ENCODE data around the gene NPLOC4. TPM values are rescaled to one million over a fixed set of nuclear protein-coding genes. Genes with fewer than 3 reads are reported as not detected.

NPLOC4 gene
- total and polyA plus RNA-seq, 9 of the 15 experiments (the other 6 are each of a cell fraction or from before 2014, with no cell fraction given): 1.5 to 116 (median 64.5) TPM

DNA sequence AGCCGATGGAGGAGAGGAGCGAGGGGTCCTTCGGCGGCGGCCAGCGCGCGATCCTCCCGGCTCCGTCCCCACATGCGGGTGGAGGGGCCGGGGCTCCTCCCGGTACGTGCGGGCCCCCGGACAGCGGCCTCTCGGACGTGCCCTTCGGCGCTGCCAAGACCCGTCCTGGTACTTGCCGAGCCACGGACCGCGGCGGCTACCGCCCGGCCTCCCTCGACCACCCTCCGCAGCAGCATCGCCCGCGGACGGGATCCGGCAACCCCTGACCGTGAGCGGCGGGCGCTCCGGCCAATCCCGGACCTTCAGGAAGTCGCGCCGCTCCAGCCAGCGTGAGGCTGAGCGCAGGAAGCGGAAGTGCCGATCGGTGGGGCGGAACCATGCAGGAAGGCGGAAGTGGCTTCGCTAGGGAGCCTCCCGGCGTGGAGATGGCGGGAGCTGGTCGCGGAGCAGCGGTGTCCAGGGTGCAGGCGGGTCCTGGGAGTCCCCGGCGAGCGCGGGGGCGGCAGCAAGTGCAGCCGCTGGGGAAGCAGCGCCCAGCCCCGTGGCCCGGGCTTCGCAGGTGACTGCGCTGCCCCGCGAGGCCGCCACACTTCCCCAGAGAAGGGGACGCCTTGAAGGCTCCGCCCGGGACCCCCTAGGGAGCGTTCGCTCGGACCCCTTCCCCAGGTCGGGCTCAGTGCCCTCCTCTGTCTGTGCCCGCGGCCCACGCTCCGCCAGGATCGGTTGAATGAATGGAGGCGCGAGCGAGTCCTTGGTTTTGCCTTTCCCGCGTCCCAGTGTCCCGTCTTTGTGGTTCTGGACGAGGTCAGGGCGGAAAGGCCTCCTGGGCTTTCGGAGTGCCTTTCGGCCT, 29.7 kb upstream of the NPLOC4 start, which contains the start of the genes CCDC137 and OXLD1 (continued):
- peak in 1 of 2 experiments; percentile 55; a peak in 2 of 4 replicates for TF ChIP-seq SRF (CRISPR knock-in tag; IDR thresholded peaks at IDR 0.05)
- TF ChIP-seq, protein P1, sequence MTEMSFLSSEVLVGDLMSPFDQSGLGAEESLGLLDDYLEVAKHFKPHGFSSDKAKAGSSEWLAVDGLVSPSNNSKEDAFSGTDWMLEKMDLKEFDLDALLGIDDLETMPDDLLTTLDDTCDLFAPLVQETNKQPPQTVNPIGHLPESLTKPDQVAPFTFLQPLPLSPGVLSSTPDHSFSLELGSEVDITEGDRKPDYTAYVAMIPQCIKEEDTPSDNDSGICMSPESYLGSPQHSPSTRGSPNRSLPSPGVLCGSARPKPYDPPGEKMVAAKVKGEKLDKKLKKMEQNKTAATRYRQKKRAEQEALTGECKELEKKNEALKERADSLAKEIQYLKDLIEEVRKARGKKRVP (CRISPR knock-in tag; IDR thresholded peaks at IDR 0.05): no peak
- TF ChIP-seq FOXM1 (IDR thresholded peaks at IDR 0.05; ENCODE audit: low read depth): no peak
- peak; percentile 25 for TF ChIP-seq FOXM1 (CRISPR knock-in tag; IDR thresholded peaks at IDR 0.05; ENCODE audit: low read depth)
- TF ChIP-seq SIX5 (IDR thresholded peaks at IDR 0.05; ENCODE audit: borderline replicate concordance in 1 of 2, insufficient read depth in 1 of 2, low read depth in 1 of 2, low read length in 2 of 2): peak; percentile 20 to 27; a peak in 1 of 4 replicates
- TF ChIP-seq, protein P2, sequence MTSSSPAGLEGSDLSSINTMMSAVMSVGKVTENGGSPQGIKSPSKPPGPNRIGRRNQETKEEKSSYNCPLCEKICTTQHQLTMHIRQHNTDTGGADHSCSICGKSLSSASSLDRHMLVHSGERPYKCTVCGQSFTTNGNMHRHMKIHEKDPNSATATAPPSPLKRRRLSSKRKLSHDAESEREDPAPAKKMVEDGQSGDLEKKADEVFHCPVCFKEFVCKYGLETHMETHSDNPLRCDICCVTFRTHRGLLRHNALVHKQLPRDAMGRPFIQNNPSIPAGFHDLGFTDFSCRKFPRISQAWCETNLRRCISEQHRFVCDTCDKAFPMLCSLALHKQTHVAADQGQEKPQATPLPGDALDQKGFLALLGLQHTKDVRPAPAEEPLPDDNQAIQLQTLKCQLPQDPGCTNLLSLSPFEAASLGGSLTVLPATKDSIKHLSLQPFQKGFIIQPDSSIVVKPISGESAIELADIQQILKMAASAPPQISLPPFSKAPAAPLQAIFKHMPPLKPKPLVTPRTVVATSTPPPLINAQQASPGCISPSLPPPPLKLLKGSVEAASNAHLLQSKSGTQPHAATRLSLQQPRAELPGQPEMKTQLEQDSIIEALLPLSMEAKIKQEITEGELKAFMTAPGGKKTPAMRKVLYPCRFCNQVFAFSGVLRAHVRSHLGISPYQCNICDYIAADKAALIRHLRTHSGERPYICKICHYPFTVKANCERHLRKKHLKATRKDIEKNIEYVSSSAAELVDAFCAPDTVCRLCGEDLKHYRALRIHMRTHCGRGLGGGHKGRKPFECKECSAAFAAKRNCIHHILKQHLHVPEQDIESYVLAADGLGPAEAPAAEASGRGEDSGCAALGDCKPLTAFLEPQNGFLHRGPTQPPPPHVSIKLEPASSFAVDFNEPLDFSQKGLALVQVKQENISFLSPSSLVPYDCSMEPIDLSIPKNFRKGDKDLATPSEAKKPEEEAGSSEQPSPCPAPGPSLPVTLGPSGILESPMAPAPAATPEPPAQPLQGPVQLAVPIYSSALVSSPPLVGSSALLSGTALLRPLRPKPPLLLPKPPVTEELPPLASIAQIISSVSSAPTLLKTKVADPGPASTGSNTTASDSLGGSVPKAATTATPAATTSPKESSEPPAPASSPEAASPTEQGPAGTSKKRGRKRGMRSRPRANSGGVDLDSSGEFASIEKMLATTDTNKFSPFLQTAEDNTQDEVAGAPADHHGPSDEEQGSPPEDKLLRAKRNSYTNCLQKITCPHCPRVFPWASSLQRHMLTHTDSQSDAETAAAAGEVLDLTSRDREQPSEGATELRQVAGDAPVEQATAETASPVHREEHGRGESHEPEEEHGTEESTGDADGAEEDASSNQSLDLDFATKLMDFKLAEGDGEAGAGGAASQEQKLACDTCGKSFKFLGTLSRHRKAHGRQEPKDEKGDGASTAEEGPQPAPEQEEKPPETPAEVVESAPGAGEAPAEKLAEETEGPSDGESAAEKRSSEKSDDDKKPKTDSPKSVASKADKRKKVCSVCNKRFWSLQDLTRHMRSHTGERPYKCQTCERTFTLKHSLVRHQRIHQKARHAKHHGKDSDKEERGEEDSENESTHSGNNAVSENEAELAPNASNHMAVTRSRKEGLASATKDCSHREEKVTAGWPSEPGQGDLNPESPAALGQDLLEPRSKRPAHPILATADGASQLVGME (CRISPR knock-in tag; IDR thresholded peaks at IDR 0.05): 0 out of 2 replicates have a peak, but pooled peaks have one; percentile 10
- TF ChIP-seq GATA2 (CRISPR knock-in tag; IDR thresholded peaks at IDR 0.05): no peak
- no peak for TF ChIP-seq RBM34 (IDR thresholded peaks at IDR 0.05; ENCODE audit: borderline replicate concordance, insufficient read depth, low read length)
- TF ChIP-seq GABPB2 (CRISPR knock-in tag; conservative IDR thresholded peaks at IDR 0.05): no peak
- no peak for TF ChIP-seq U2AF2 (optimal IDR thresholded peaks at IDR 0.05; ENCODE audit: low read depth, low read length)
- no peak; the same call in 1 of the 2 replicates for TF ChIP-seq TARDBP (IDR thresholded peaks at IDR 0.05)
- TF ChIP-seq DDX20 (tag; IDR thresholded peaks at IDR 0.05; ENCODE audit: low read depth): no peak
- TF ChIP-seq E2F3 (CRISPR knock-in tag; IDR thresholded peaks at IDR 0.05): no peak
- no peak for TF ChIP-seq HLTF (IDR thresholded peaks at IDR 0.05)
- TF ChIP-seq, protein P3, sequence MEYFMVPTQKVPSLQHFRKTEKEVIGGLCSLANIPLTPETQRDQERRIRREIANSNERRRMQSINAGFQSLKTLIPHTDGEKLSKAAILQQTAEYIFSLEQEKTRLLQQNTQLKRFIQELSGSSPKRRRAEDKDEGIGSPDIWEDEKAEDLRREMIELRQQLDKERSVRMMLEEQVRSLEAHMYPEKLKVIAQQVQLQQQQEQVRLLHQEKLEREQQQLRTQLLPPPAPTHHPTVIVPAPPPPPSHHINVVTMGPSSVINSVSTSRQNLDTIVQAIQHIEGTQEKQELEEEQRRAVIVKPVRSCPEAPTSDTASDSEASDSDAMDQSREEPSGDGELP (CRISPR knock-in tag; IDR thresholded peaks at IDR 0.05; ENCODE audit: borderline replicate concordance): peak; percentile 55; the same call in 1 of the 2 replicates
- no peak for TF ChIP-seq CSDE1 (IDR thresholded peaks at IDR 0.05)
- no peak for TF ChIP-seq CBX2 (IDR thresholded peaks at IDR 0.05; ENCODE audit: insufficient read depth, low read length, poor library complexity, severe bottlenecking)

All from K562 (cell line).